Ovary (tissue), 3 donors: ENCODE data around the gene KSR1.

Source experiments
- EP300 ChIP-seq: sonication (generic); formaldehyde crosslinking; IDR thresholded peaks from one replicate; pipeline ENCODE4 v1.6.1; 2017; ENCODE audit warnings: antibody characterized with exemption
- TF ChIP-seq, protein P1 (sequence below), 3 donors: fragments of 450-650 bp in 2 of 3; fragments of 200-600 bp in 1 of 3; IDR thresholded peaks; one replicate each; pipeline versions ENCODE4 v1.5.1 to v1.8.0; 2016 to 2022; ENCODE audit warnings: antibody characterized with exemption in 3 of 3, mild to moderate bottlenecking in 1 of 3
- donor health status: DM: no; HTN: no; CAD: no.

GRCh38 chr17:27491713-27492190 is 35.5 kb downstream of the KSR1 start:
- TF ChIP-seq, protein P1, sequence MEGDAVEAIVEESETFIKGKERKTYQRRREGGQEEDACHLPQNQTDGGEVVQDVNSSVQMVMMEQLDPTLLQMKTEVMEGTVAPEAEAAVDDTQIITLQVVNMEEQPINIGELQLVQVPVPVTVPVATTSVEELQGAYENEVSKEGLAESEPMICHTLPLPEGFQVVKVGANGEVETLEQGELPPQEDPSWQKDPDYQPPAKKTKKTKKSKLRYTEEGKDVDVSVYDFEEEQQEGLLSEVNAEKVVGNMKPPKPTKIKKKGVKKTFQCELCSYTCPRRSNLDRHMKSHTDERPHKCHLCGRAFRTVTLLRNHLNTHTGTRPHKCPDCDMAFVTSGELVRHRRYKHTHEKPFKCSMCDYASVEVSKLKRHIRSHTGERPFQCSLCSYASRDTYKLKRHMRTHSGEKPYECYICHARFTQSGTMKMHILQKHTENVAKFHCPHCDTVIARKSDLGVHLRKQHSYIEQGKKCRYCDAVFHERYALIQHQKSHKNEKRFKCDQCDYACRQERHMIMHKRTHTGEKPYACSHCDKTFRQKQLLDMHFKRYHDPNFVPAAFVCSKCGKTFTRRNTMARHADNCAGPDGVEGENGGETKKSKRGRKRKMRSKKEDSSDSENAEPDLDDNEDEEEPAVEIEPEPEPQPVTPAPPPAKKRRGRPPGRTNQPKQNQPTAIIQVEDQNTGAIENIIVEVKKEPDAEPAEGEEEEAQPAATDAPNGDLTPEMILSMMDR (IDR thresholded peaks at IDR 0.05), result no peak
- no peak for TF ChIP-seq EP300
